ENCODE data around the gene AIFM2. TPM values are rescaled to one million over a fixed set of nuclear protein-coding genes. Genes with fewer than 3 reads are reported as not detected.

AIFM2 gene
- total RNA-seq, 1 experiment from 2014 or later, result 31.1 TPM

GRCh38 chr10:70115948-70116682, 16.5 kb downstream of the AIFM2 start:
- no TSS peak for BruUV-seq (replicated peaks)
- intact Hi-C loops (cut with micrococcal nuclease; ENCODE audit: unreplicated experiment), result loop anchor here (1.0 to 2.0 kb wide), 4 partner anchors 16 to 32 kb away; partner anchors contain the start of genes AIFM2 and TYSND1
- Histone ChIP-seq H3K36me3 (ENCODE audit: control insufficient read depth, insufficient read depth, low read length) (no peaks in the 10 kb centered on the region), H3K9me3 (no peaks in the 10 kb centered on the region), H3K4me1 (no peaks in the 10 kb centered on the region), H3K4me3 (ENCODE audit: low read depth, low read length) (no peak overlapping the region), H3K27me3 (replicated peaks; ENCODE audit: control insufficient read depth, insufficient read depth, low read length) (no peaks in the 10 kb centered on the region)
- peak; percentile 97 to 99 for TF ChIP-seq CTCF (IDR thresholded peaks at IDR 0.05; ENCODE audit: insufficient read depth in 1 of 2, low read depth in 1 of 2, low read length in 1 of 2, severe bottlenecking in 1 of 2, unreplicated experiment in 1 of 2)
- H3K27ac Mint-ChIP-seq (ENCODE audit: unreplicated experiment), result peak overlapping the region; percentile 7
- ChIA-PET POLR2A (interaction anchor here (1.8 kb wide), 1 partner anchor 30 kb away, joined by 16 read pairs; the partner anchor contains the start of gene TYSND1), CTCF (interaction anchor here (0.6 to 4.2 kb wide), 20 partner anchors 9 to 271 kb away, joined by 3 to 105 read pairs (median 7); partner anchors contain the start of genes PPA1, SAR1A and TYSND1)
- H3K4me3 Mint-ChIP-seq (ENCODE audit: unreplicated experiment), result no peak overlapping the region
- H3K27me3 Mint-ChIP-seq (ENCODE audit: insufficient read depth, unreplicated experiment), result no peaks in the 10 kb centered on the region
- peaks cover 26% of the 10 kb centered on the region for H3K36me3 Mint-ChIP-seq (ENCODE audit: insufficient read depth, unreplicated experiment)
- H3K4me1 Mint-ChIP-seq (ENCODE audit: low read depth, unreplicated experiment), result no peaks in the 10 kb centered on the region
- peak; percentile 76 to 87 for DNase-seq
- no peaks in the 10 kb centered on the region for H3K9me3 Mint-ChIP-seq (ENCODE audit: unreplicated experiment)

GRCh38 chr10:70114902-70115301, 17.7 kb downstream of the AIFM2 start:
- no peak overlapping the region for H3K27ac Mint-ChIP-seq (ENCODE audit: unreplicated experiment)

More at GRCh38 chr10:70114902-70115301, 17.7 kb downstream of the AIFM2 start:
- Histone ChIP-seq H3K27me3 (replicated peaks; ENCODE audit: control insufficient read depth, insufficient read depth, low read length) (no peaks in the 10 kb centered on the region), H3K9me3 (no peaks in the 10 kb centered on the region), H3K4me3 (ENCODE audit: low read depth, low read length) (no peak overlapping the region), H3K36me3 (ENCODE audit: control insufficient read depth, insufficient read depth, low read length) (no peaks in the 10 kb centered on the region), H3K4me1 (no peaks in the 10 kb centered on the region)
- intact Hi-C loops (cut with micrococcal nuclease; ENCODE audit: unreplicated experiment), result no loop called here
- peak in 1 of 2 experiments; percentile 34 for TF ChIP-seq CTCF (IDR thresholded peaks at IDR 0.05; ENCODE audit: insufficient read depth in 1 of 2, low read depth in 1 of 2, low read length in 1 of 2, severe bottlenecking in 1 of 2, unreplicated experiment in 1 of 2)
- Mint-ChIP-seq H3K9me3 (ENCODE audit: unreplicated experiment) (no peaks in the 10 kb centered on the region), H3K4me3 (ENCODE audit: unreplicated experiment) (no peak overlapping the region), H3K27me3 (ENCODE audit: insufficient read depth, unreplicated experiment) (no peaks in the 10 kb centered on the region), H3K36me3 (ENCODE audit: insufficient read depth, unreplicated experiment) (peaks cover 26% of the 10 kb centered on the region), H3K4me1 (ENCODE audit: low read depth, unreplicated experiment) (no peaks in the 10 kb centered on the region)
- no TSS peak for BruUV-seq (replicated peaks)
- POLR2A ChIA-PET, result interaction anchor here (1.0 kb wide), 1 partner anchor 31 kb away, joined by 3 read pairs; no protein-coding TSS in a partner anchor
- DNase-seq, result peak in 1 of 2 experiments; percentile 49
- CTCF ChIA-PET, result interaction anchor here (1.3 to 4.2 kb wide), 11 partner anchors 12 to 273 kb away, joined by 3 to 105 read pairs (median 10); partner anchors contain the start of gene TYSND1

All from Caco-2 (cell line).